Osteoblast (primary cell): ENCODE data around the gene LPAR5. TPM values are rescaled to one million over a fixed set of nuclear protein-coding genes. Genes with fewer than 3 reads are reported as not detected.
A peak's percentile ranks its signal among the peaks of the same experiment; 100 is the strongest.

Experiments used
- DNase-seq: peaks from one replicate; pipeline ENCODE4 v3.0.0; 2011; ENCODE audit warnings: low spot score, mixed read lengths; ENCODE audit not compliant: insufficient read length; ENCODE audit errors: missing footprints
- H2AFZ ChIP-seq: 2 replicates; pipeline ENCODE4 v1.6.0; 2011; ENCODE audit warnings: mild to moderate bottlenecking, low read length
- H3K27ac ChIP-seq: 2 replicates; pipeline ENCODE4 v1.5.1; 2011; ENCODE audit warnings: mild to moderate bottlenecking, low read depth, low read length, moderate library complexity
- H3K27me3 ChIP-seq: 2 replicates; pipeline ENCODE4 v1.6.0; 2012; ENCODE audit warnings: mild to moderate bottlenecking, control low read depth, inconsistent platforms, low read length, moderate library complexity; ENCODE audit not compliant: insufficient read depth
- H3K36me3 ChIP-seq: 2 replicates; pipeline ENCODE4 v1.5.1; 2011; ENCODE audit warnings: mild to moderate bottlenecking, low read length, control low read depth, moderate library complexity; ENCODE audit not compliant: insufficient read depth
- H3K4me1 ChIP-seq: 2 replicates; pipeline ENCODE4 v1.5.1; 2011; ENCODE audit warnings: mild to moderate bottlenecking, low read length, control low read depth, moderate library complexity; ENCODE audit not compliant: insufficient read depth
- H3K4me2 ChIP-seq: 2 replicates; pipeline ENCODE4 v1.6.0; 2011; ENCODE audit warnings: mild to moderate bottlenecking, low read length; ENCODE audit not compliant: insufficient read depth
- H3K4me3 ChIP-seq: fragments of 200-600 bp; sonication (generic); 3 replicates; pipeline ENCODE4 v1.5.1; 2012; ENCODE audit warnings: mild to moderate bottlenecking, low read length, inconsistent platforms; ENCODE audit not compliant: insufficient read depth
- H3K79me2 ChIP-seq: 2 replicates; pipeline ENCODE4 v1.6.0; 2012; ENCODE audit warnings: mild to moderate bottlenecking, low read length, control low read depth, inconsistent platforms; ENCODE audit not compliant: insufficient read depth
- H3K9me3 ChIP-seq: 2 replicates; pipeline ENCODE4 v1.5.1; 2011; ENCODE audit warnings: low read depth, low read length, control low read depth
- H4K20me1 ChIP-seq: 2 replicates; pipeline ENCODE4 v1.6.0; 2012; ENCODE audit warnings: mild to moderate bottlenecking, low read length, control low read depth; ENCODE audit not compliant: insufficient read depth
- CTCF ChIP-seq: IDR thresholded peaks from 2 replicates; pipeline ENCODE4 v1.5.1; 2011; ENCODE audit warnings: mild to moderate bottlenecking, low read depth, low read length, moderate library complexity; ENCODE audit errors: extremely low read depth
- total RNA-seq: library from RNA; depleted of rRNA; stranded (reverse); fragments of >200 nt; gene quantifications from 2 replicates; pipeline ENCODE4 v1.2.3, GENCODE V29; 2012

Gene LPAR5
- total RNA-seq, 1 donor, result not detected

- peaks cover 16% of the 10 kb centered on the region for H3K36me3 ChIP-seq
- peak overlapping the region; percentile 86 for H3K4me3 ChIP-seq
- H3K4me1 ChIP-seq, result peaks cover 42% of the 10 kb centered on the region
- TF ChIP-seq CTCF, result no peak
- H3K4me2 ChIP-seq, result peak overlapping the region; percentile 88
- H4K20me1 ChIP-seq, result peaks cover 42% of the 10 kb centered on the region
- peak overlapping the region; percentile 55 for H3K27ac ChIP-seq
- no peaks in the 10 kb centered on the region for H3K9me3 ChIP-seq
- peaks cover 49% of the 10 kb centered on the region for H3K79me2 ChIP-seq
- H3K27me3 ChIP-seq, result no peaks in the 10 kb centered on the region
- no peak overlapping the region for H2AFZ ChIP-seq
- DNase-seq, result peak; percentile 91
Measured at GRCh38 chr12:6606331-6607131, 29.2 kb downstream of the LPAR5 start.

GRCh38 chr12:6605421-6606330 lies 30.1 kb downstream of the LPAR5 start:
- Histone ChIP-seq H2AFZ (no peak overlapping the region), H3K79me2 (peaks cover 57% of the 10 kb centered on the region), H3K27ac (peak overlapping the region; percentile 55), H4K20me1 (peaks cover 42% of the 10 kb centered on the region), H3K4me2 (peak overlapping the region; percentile 88), H3K9me3 (no peaks in the 10 kb centered on the region), H3K4me3 (peak overlapping the region; percentile 86), H3K27me3 (no peaks in the 10 kb centered on the region), H3K4me1 (peaks cover 42% of the 10 kb centered on the region), H3K36me3 (peaks cover 25% of the 10 kb centered on the region)
- DNase-seq, result peak; percentile 81
- no peak for TF ChIP-seq CTCF

- peak overlapping the region; percentile 55 for H3K27ac ChIP-seq
- H3K4me3 ChIP-seq, result peak overlapping the region; percentile 86
- no peak for TF ChIP-seq CTCF
- H3K79me2 ChIP-seq, result peaks cover 69% of the 10 kb centered on the region
- H2AFZ ChIP-seq, result no peak overlapping the region
- H4K20me1 ChIP-seq, result peaks cover 48% of the 10 kb centered on the region
- no peaks in the 10 kb centered on the region for H3K9me3 ChIP-seq
- DNase-seq, result peak; percentile 91
- peaks cover 37% of the 10 kb centered on the region for H3K36me3 ChIP-seq
- no peaks in the 10 kb centered on the region for H3K27me3 ChIP-seq
- peaks cover 42% of the 10 kb centered on the region for H3K4me1 ChIP-seq
- peak overlapping the region; percentile 88 for H3K4me2 ChIP-seq
Measured at GRCh38 chr12:6604259-6605029, 31.3 kb downstream of the LPAR5 start.
